TTC549 (cell line): ENCODE results near the gene YAP1.
A peak's percentile ranks its signal among the peaks of the same experiment; 100 is the strongest.

Source experiments
- FAIRE-seq: peaks from 2 replicates; lab custom pipeline; 2012; peaks lifted over from hg19 to GRCh38; lab: Jason Lieb, UNC

The YAP1 gene

DNA sequence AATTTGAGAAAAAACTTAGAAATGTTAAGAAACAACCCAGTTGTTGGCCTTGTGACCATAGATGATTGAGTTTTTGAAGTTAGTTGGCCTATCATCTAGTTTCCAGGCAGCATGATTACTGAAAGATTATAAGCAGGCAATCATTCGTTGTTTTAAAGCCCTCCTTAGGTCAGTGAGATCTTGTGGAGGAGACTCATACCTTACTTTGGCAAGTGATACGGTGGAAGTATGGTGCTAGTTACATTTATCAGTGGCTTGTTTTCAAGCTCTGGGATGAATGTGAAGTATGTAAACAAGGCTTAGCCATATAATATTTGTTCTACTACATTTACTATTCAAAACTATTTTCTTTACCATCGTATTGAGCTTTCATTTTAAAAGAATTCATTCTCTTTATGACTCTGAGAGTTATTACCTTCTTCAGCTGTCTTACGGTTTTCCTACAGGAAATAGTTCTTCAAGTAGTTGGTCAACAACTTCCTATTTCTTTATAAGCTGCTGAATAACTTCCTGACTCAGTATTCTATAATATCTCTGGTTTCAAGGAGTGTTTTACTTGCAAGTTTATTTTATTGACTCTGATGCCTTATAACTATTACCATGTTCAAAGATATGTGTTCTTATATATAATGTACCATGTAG lies 7.3 kb downstream of the YAP1 start:
- FAIRE-seq: no peak

GRCh38 chr11:102118937-102119336 lies 8.7 kb downstream of the YAP1 start:
- no peak for FAIRE-seq

DNA sequence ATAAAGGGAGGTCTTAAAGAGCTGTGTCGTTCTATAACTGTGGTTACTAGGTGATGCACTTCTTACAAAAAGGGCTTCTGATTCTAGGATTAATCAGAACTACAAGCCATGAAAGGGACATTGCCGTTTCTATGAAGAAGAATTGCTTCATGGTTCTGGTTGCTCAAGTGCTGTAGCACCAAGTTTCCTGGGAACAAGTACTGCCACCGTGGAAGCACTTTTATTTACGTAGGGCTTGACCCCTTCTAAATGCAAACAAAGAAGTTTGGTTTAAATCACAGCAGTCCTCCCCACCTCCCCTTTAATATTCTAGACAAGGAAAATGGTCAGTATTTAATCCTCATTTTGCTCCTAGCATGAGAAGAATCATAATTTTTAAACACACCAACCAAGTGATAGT lies 9.8 kb downstream of the YAP1 start:
- FAIRE-seq: no peak

DNA sequence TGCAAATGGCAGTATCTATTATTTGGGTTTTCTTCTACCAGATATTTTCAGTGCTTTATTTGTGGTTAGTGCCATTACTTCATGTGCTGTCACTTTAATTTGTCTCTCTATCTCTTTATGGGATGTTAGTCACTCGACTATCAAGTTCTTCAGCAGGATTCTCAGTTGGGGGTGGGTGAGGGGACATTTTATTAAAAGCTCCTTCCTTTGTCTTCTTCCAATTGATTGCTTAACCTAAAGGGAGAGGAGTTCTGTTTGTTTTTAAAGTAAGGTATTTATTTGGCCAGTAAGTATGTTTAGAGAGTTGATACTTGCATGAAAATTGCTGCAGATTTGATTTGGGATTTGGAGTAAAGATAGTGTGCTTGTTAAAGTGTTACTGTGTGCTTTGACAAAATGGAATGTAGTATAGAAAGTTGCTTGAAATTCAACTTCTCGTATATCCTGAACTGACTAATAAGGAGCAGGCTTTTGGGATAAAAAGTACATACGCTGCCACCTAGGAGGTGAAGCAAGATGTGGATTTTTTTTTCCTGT lies 10.3 kb downstream of the YAP1 start:
- FAIRE-seq: no peak

- FAIRE-seq: no peak
Observed at GRCh38 chr11:102121329-102121728, 11.1 kb downstream of the YAP1 start.

- no peak for FAIRE-seq
Observed at GRCh38 chr11:102134597-102134996, 24.4 kb downstream of the YAP1 start.

GRCh38 chr11:102135256-102135655 lies 25.0 kb downstream of the YAP1 start:
- no peak for FAIRE-seq

DNA sequence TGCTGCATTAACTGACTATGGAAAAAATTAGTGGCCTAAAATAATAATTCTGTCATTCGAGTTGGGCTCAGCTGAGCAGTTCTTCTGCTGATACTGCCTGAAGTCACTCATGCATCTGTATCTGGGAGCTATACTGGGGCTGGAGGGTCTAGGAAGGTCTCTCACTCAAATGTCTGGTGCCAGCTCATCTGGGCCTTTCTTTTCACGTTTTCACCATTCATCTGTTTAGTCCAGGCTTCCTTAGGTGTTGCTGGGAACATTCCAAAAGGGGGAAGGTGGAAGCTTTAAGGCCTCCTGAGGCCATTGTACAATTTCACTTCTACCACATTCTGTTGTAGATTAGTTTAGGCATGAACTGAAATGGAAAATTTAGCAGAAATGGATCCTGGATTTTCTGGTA lies 28.0 kb downstream of the YAP1 start:
- no peak for FAIRE-seq

DNA sequence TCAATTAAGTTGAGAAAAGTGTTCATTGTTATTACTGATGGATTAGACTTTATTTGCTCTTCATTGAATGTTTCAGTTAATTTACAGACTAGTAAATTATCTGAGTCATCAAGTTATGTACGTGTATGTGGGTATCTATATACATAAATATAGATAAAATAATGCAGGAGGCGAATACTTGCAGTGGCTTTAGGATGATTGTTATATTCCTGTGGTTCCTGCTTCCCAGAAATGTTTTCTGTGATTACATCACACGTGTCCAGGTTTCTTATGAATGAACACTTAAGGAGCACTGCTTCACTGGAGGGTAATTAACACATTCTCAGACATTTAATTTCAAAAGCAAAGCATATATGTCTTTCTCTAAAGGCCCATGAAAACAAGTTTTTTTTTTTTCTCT lies 28.4 kb downstream of the YAP1 start:
- FAIRE-seq: no peak

GRCh38 chr11:102139081-102139498 lies 28.8 kb downstream of the YAP1 start:
- FAIRE-seq: no peak

DNA sequence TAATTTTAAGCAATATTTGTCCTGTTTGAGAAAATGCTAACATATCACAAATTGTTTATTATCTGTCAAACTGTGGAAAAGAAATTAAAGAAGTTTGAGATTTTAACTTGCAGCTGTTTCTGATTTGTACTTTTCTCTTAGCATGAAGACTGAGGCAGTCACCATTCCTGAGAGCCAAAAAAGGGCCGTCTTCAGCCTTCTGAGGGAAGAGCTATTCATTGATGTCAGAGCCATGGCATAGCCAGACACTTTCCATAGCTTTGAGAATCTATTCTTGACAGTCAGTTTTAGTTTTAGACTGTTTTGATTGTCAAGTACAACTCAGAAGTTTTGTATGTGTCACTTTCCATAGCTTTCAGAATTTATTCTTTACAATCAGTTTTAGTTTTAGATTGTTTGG lies 32.1 kb downstream of the YAP1 start:
- FAIRE-seq: no peak

- FAIRE-seq: no peak
Observed at GRCh38 chr11:102143867-102144266, 33.6 kb downstream of the YAP1 start.

DNA sequence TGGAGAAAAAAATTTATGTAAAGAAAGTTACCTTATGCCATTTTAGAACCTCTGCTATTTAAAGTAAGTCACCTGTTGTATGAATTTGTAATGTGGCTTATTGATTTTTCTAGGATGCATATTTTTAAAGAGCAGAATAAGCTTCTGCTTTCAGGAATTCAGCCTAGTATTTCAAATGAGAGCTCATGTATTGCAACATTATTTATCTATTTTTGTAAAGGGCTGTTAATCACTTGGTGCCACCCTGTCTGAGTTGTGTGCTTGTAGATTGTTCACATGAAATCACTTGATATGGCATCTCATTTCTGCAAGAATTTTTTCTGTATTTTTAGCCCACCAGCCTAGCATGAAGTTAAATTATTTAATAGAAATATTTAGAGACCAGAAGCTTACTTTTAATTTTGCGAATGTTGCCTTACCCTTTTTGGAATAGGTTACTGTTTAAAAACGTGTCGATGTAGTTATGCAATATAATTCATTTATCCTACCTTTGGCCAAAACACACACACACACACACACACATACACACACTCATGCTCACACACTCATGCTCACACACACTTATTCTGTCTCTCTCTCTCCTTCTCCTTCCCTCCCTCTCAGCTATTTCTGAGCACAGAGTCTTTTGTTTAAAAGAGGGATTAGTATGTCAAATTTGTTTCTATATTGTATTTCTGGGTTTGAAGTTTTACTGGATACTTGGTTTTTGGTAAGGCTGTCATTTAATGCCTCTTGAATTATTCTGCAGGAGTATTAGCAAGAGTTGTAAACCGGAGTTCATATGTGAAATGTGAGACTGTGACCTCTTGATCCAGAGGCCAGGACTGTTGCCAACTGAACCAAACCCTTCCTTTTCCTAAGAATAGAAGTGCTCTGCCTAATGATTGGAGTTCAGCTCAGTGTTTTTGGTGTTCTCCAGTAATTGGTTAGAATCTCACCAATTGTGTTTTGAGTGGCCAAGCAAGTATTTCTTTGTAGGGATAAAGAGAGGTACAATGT lies 34.4 kb downstream of the YAP1 start:
- no peak for FAIRE-seq

DNA sequence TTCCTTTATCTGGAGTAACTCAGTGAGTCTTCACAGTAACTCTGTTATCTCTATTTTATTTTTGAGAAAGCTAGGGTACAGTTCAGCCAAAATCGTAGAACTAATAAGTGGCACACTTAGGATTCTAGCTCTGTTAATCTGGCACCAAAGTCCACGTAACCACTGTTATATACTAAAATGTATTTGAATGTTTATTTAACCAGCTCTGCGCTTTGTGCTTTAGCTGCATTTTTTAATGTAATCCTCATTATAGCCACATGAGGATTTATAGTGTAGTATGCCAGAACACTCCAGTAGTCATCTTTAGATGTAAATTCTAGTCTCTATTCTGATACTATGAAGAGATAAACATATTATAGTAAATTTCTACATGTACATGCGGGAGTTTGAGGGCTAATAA lies 36.8 kb downstream of the YAP1 start:
- no peak for FAIRE-seq

DNA sequence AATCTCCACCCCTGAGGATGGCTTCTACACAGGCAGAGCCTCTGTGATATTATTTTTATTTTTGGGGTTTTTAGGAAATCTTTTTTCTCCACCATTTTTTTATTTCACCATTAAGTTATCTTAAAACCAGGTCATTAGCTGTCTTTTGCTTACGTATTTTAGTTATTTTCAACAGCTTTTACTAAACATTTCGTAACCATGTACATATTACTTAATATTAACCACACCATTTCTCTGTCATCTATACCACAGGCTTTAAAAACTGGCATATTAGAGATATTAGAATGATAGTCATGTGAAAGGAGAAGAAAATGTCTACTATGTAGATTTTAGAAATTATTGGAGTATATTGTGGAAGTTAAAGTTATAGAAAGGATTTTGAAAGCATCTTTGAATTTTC lies 37.4 kb downstream of the YAP1 start:
- no peak for FAIRE-seq

GRCh38 chr11:102148059-102148458 lies 37.8 kb downstream of the YAP1 start:
- FAIRE-seq: no peak

GRCh38 chr11:102151784-102152525 lies 41.7 kb downstream of the YAP1 start:
- FAIRE-seq: no peak

GRCh38 chr11:102153082-102153481 lies 42.8 kb downstream of the YAP1 start:
- FAIRE-seq: no peak

- FAIRE-seq: no peak
Observed at GRCh38 chr11:102154806-102155205, 44.6 kb downstream of the YAP1 start.

DNA sequence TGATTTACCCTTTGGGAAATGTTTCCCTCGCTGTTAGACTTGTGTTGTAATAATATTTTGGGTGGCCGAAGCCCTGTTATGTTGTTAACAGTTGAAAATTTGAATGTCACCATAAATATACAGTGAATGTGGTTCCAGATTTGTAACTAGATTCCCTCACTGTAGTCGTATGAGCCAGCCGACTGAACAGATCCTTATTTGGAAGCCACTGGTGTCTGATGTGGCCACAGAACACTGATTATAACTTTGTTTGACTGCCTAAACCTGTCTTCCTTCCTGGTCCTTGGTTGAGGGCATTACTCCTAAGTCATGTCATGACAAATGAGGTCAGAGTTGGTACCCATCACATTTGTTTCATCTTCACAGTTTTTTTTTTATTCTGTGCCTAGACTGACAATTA lies 45.4 kb downstream of the YAP1 start:
- no peak for FAIRE-seq

DNA sequence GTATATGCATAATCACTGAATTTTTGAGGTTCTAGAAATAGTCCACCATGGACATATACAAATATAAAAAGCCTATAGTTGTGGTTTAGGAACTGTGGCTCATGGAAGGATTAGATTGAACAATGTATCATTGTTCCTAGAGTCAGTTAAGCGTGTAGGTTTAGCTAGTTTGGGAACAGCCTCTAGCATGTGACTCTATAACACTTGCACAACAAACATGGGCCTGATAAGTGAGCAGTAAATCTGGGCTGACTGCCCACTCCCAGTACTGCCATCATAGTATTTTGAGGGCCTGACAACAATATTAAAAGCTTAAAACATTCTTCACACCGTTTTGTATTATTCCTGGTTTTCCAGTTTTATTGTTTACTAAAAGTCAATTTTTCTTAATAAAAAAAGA lies 47.0 kb downstream of the YAP1 start:
- FAIRE-seq: peak; percentile 20

DNA sequence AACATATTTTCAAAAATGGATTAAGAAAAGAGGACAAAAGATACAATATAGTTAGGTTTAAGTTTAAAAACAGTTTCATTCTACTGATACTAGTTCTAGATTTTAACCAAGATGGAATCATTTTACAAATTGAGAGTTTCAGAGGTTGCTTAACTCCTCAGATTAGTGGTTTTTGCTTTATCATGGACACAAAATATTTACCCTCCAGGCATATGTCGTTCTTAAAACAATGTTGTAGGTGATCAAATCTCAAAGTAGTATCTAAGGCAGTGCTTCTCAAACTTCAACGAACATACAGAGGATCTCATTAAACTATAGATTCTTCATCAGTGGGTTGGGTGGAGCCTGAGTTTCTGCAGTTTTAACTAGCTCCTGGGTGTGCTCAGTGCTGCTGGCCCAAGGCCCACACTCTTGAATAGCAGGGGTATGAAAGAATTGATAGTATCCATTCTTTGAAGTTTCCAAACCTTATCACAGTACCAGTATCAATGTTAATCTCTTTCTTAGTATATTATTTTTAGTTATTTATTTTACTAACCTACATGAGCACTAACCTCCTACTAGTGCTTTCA lies 48.0 kb downstream of the YAP1 start:
- FAIRE-seq: no peak
